ENCODE measurements around the gene AMER3. TPM values are rescaled to one million over a fixed set of nuclear protein-coding genes. Genes with fewer than 3 reads are reported as not detected.
A peak's percentile ranks its signal among the peaks of the same experiment; 100 is the strongest.
"Not testable (repeated sequence)": the region's sequence is repeated elsewhere in the genome, so short reads cannot be mapped to it uniquely, and the experiment has no call there.

AMER3 gene
- total RNA-seq: not detected in 2 replicates

- no peak for DNase-seq (ENCODE audit: low read depth, low spot score)
Measured at GRCh38 chr2:130755256-130756052, at the start of gene AMER3. Gene AMER3, plus strand, starts transcription at chr2:130755540. Its CDS starts 6,533 bp downstream, at chr2:130762073.

- not testable (repeated sequence) for DNase-seq (ENCODE audit: low read depth, low spot score)
Measured at GRCh38 chr2:130714795-130715194, 40.5 kb upstream of the AMER3 start.

GRCh38 chr2:130720036-130720435 is 35.3 kb upstream of the AMER3 start:
- no peak for DNase-seq (ENCODE audit: low read depth, low spot score)

GRCh38 chr2:130720528-130720927 is 34.8 kb upstream of the AMER3 start:
- no peak for DNase-seq (ENCODE audit: low read depth, low spot score)

GRCh38 chr2:130724455-130724854 is 30.9 kb upstream of the AMER3 start:
- no peak for DNase-seq (ENCODE audit: low read depth, low spot score)

GRCh38 chr2:130726614-130727180 is 28.6 kb upstream of the AMER3 start:
- no peak for DNase-seq (ENCODE audit: low read depth, low spot score)

- peak; percentile 17 for DNase-seq (ENCODE audit: low read depth, low spot score)
Measured at GRCh38 chr2:130727286-130727924, 27.9 kb upstream of the AMER3 start.

- DNase-seq (ENCODE audit: low read depth, low spot score): no peak
Measured at GRCh38 chr2:130728007-130728454, 27.3 kb upstream of the AMER3 start.

- no peak for DNase-seq (ENCODE audit: low read depth, low spot score)
Measured at GRCh38 chr2:130728549-130729316, 26.6 kb upstream of the AMER3 start, which contains the start of gene GPR148. Gene GPR148, plus strand, starts transcription at chr2:130729070. Its CDS starts 82 bp downstream, at chr2:130729152.

- no peak for DNase-seq (ENCODE audit: low read depth, low spot score)
Measured at GRCh38 chr2:130729322-130730299, 25.7 kb upstream of the AMER3 start.

- DNase-seq (ENCODE audit: low read depth, low spot score): not testable (repeated sequence)
Measured at GRCh38 chr2:130732257-130732656, 23.1 kb upstream of the AMER3 start.

GRCh38 chr2:130735200-130735599 is 20.1 kb upstream of the AMER3 start:
- no peak for DNase-seq (ENCODE audit: low read depth, low spot score)

GRCh38 chr2:130736487-130736886 is 18.9 kb upstream of the AMER3 start:
- no peak for DNase-seq (ENCODE audit: low read depth, low spot score)

- DNase-seq (ENCODE audit: low read depth, low spot score): no peak
Measured at GRCh38 chr2:130737592-130737991, 17.7 kb upstream of the AMER3 start.

GRCh38 chr2:130740671-130741070 is 14.7 kb upstream of the AMER3 start:
- DNase-seq (ENCODE audit: low read depth, low spot score): no peak

GRCh38 chr2:130743278-130743677 is 12.1 kb upstream of the AMER3 start:
- no peak for DNase-seq (ENCODE audit: low read depth, low spot score)

- no peak for DNase-seq (ENCODE audit: low read depth, low spot score)
Measured at GRCh38 chr2:130744287-130745117, 10.8 kb upstream of the AMER3 start.

GRCh38 chr2:130749078-130749477 is 6.3 kb upstream of the AMER3 start:
- DNase-seq (ENCODE audit: low read depth, low spot score): no peak

- DNase-seq (ENCODE audit: low read depth, low spot score): no peak
Measured at GRCh38 chr2:130749641-130750040, 5.7 kb upstream of the AMER3 start.
